ENCODE results near the gene GGCT. TPM values are rescaled to one million over a fixed set of nuclear protein-coding genes. Genes with fewer than 3 reads are reported as not detected.

GGCT gene
- total RNA-seq, 5 donors from 2014 or later (not counting 1 experiment from before 2014, with no cell fraction given) = 7.4 to 14.1 (median 12.5) TPM

GRCh38 chr7:30472081-30472783 is 32.4 kb downstream of the GGCT start:
- H3K27ac ChIP-seq (ENCODE audit: low read length) = no peak overlapping the region
- ATAC-seq (replicated peaks in 1 of 4) (peak in 3 of 4 experiments; percentile 51 to 54 (median 52)), DNase-seq (no peak)
- CTCF ChIA-PET = interaction anchor here in 1 of 2 donors (0.7 kb wide), 1 partner anchor 35 kb away, joined by 3 read pairs; no protein-coding TSS in a partner anchor
- Mint-ChIP-seq H3K27me3 (no peaks in the 10 kb centered on the region), H3K36me3 (peaks cover 41% of the 10 kb centered on the region), H3K4me1 (peaks cover 90 to 94% (median 94%) of the 10 kb centered on the region in 3 donors), H3K9me3 (no peaks in the 10 kb centered on the region), H3K27ac (no peak overlapping the region), H3K4me3 (no peak overlapping the region)
- peaks cover 4% of the 10 kb centered on the region in 2 donors for H3K36me3 ChIP-seq (ENCODE audit: control insufficient read depth in 2 of 2, extremely low read depth in 1 of 2, insufficient read depth in 1 of 2, low read length in 1 of 2)
- H3K9me3 ChIP-seq = no peaks in the 10 kb centered on the region
- H3K4me1 ChIP-seq (ENCODE audit: control insufficient read depth in 1 of 2, extremely low read depth in 1 of 2, insufficient read depth in 2 of 2, low read length in 2 of 2) = peaks cover 16 to 25% of the 10 kb centered on the region in 2 experiments
- 89% methylated on average over 1 of the region's 4 CpGs for WGBS (ENCODE audit: insufficient coverage)
- no peaks in the 10 kb centered on the region for H3K27me3 ChIP-seq (replicated peaks in 1 of 2; ENCODE audit: control insufficient read depth in 2 of 2, extremely low read depth in 1 of 2, insufficient read depth in 2 of 2, low read length in 1 of 2)
- no peak overlapping the region for H3K4me3 ChIP-seq (ENCODE audit: control insufficient read depth in 1 of 2, extremely low read depth in 1 of 2, low read length in 1 of 2)
- POLR2A ChIA-PET = no interaction called here

- Histone ChIP-seq H3K9me3 (no peaks in the 10 kb centered on the region), H3K36me3 (ENCODE audit: control insufficient read depth in 2 of 2, extremely low read depth in 1 of 2, insufficient read depth in 1 of 2, low read length in 1 of 2) (peaks cover 0 to 4% of the 10 kb centered on the region in 2 donors), H3K27ac (ENCODE audit: low read length) (no peak overlapping the region), H3K4me1 (ENCODE audit: control insufficient read depth in 1 of 2, extremely low read depth in 1 of 2, insufficient read depth in 2 of 2, low read length in 2 of 2) (peaks cover 13 to 23% of the 10 kb centered on the region in 2 experiments), H3K27me3 (replicated peaks in 1 of 2; ENCODE audit: control insufficient read depth in 2 of 2, extremely low read depth in 1 of 2, insufficient read depth in 2 of 2, low read length in 1 of 2) (no peaks in the 10 kb centered on the region), H3K4me3 (ENCODE audit: control insufficient read depth in 1 of 2, extremely low read depth in 1 of 2, low read length in 1 of 2) (no peak overlapping the region)
- ChIA-PET POLR2A (no interaction called here), CTCF (no interaction called here)
- no peaks in the 10 kb centered on the region for H3K27me3 Mint-ChIP-seq
- peak overlapping the region in 1 of 2 donors; percentile 67 for H3K27ac Mint-ChIP-seq
- DNase-seq (no peak), ATAC-seq (replicated peaks in 1 of 4) (peak in 1 of 4 experiments; percentile 41)
- H3K4me1 Mint-ChIP-seq = peaks cover 85 to 88% (median 86%) of the 10 kb centered on the region in 3 donors
- 73% methylated on average over 2 of the region's 2 CpGs for WGBS (ENCODE audit: insufficient coverage)
- H3K36me3 Mint-ChIP-seq = peaks cover 38% of the 10 kb centered on the region
- no peaks in the 10 kb centered on the region for H3K9me3 Mint-ChIP-seq
- H3K4me3 Mint-ChIP-seq = peak overlapping the region in 1 of 3 donors; percentile 27
Measured at GRCh38 chr7:30471205-30471604, 33.4 kb downstream of the GGCT start.

- 80% methylated on average over 1 of the region's 6 CpGs for WGBS (ENCODE audit: insufficient coverage)
- no peaks in the 10 kb centered on the region for H3K27me3 Mint-ChIP-seq
- H3K27ac ChIP-seq (ENCODE audit: low read length) = no peak overlapping the region
- no peak for DNase-seq
- H3K4me1 Mint-ChIP-seq = peaks cover 85 to 88% (median 85%) of the 10 kb centered on the region in 3 donors
- peak overlapping the region in 1 of 3 donors; percentile 27 for H3K4me3 Mint-ChIP-seq
- H3K27ac Mint-ChIP-seq = peak overlapping the region in 1 of 2 donors; percentile 67
- peaks cover 35% of the 10 kb centered on the region for H3K36me3 Mint-ChIP-seq
- CTCF ChIA-PET = no interaction called here
- no peak for ATAC-seq (replicated peaks in 1 of 4)
- H3K27me3 ChIP-seq (replicated peaks in 1 of 2; ENCODE audit: control insufficient read depth in 2 of 2, extremely low read depth in 1 of 2, insufficient read depth in 2 of 2, low read length in 1 of 2) = no peaks in the 10 kb centered on the region
- peaks cover 0 to 4% of the 10 kb centered on the region in 2 donors for H3K36me3 ChIP-seq (ENCODE audit: control insufficient read depth in 2 of 2, extremely low read depth in 1 of 2, insufficient read depth in 1 of 2, low read length in 1 of 2)
- peaks cover 11 to 24% of the 10 kb centered on the region in 2 experiments for H3K4me1 ChIP-seq (ENCODE audit: control insufficient read depth in 1 of 2, extremely low read depth in 1 of 2, insufficient read depth in 2 of 2, low read length in 2 of 2)
- H3K4me3 ChIP-seq (ENCODE audit: control insufficient read depth in 1 of 2, extremely low read depth in 1 of 2, low read length in 1 of 2) = no peak overlapping the region
- no peaks in the 10 kb centered on the region for H3K9me3 Mint-ChIP-seq
- POLR2A ChIA-PET = no interaction called here
- no peaks in the 10 kb centered on the region for H3K9me3 ChIP-seq
Measured at GRCh38 chr7:30470771-30471170, 33.9 kb downstream of the GGCT start.

GRCh38 chr7:30470163-30470770 is 34.4 kb downstream of the GGCT start:
- no peaks in the 10 kb centered on the region for H3K27me3 Mint-ChIP-seq
- no peaks in the 10 kb centered on the region for H3K9me3 Mint-ChIP-seq
- no peak overlapping the region for H3K27ac Mint-ChIP-seq
- CTCF ChIA-PET = no interaction called here
- H3K27me3 ChIP-seq (replicated peaks in 1 of 2; ENCODE audit: control insufficient read depth in 2 of 2, extremely low read depth in 1 of 2, insufficient read depth in 2 of 2, low read length in 1 of 2) = no peaks in the 10 kb centered on the region
- WGBS (ENCODE audit: insufficient coverage) = 98% methylated on average over 13 of the region's 14 CpGs
- DNase-seq (no peak), ATAC-seq (replicated peaks in 1 of 4) (no peak)
- peaks cover 85 to 88% (median 86%) of the 10 kb centered on the region in 3 donors for H3K4me1 Mint-ChIP-seq
- peaks cover 11 to 25% of the 10 kb centered on the region in 2 experiments for H3K4me1 ChIP-seq (ENCODE audit: control insufficient read depth in 1 of 2, extremely low read depth in 1 of 2, insufficient read depth in 2 of 2, low read length in 2 of 2)
- H3K9me3 ChIP-seq = no peaks in the 10 kb centered on the region
- no peak overlapping the region for H3K4me3 Mint-ChIP-seq
- POLR2A ChIA-PET = no interaction called here
- H3K4me3 ChIP-seq (ENCODE audit: control insufficient read depth in 1 of 2, extremely low read depth in 1 of 2, low read length in 1 of 2) = no peak overlapping the region
- no peak overlapping the region for H3K27ac ChIP-seq (ENCODE audit: low read length)
- peaks cover 35% of the 10 kb centered on the region for H3K36me3 Mint-ChIP-seq
- peaks cover 0 to 4% of the 10 kb centered on the region in 2 donors for H3K36me3 ChIP-seq (ENCODE audit: control insufficient read depth in 2 of 2, extremely low read depth in 1 of 2, insufficient read depth in 1 of 2, low read length in 1 of 2)

- ChIA-PET POLR2A (interaction anchor here in 1 of 2 donors (0.6 kb wide), 1 partner anchor 12 kb away, joined by 3 read pairs; no protein-coding TSS in a partner anchor), CTCF (no interaction called here)
- H3K27me3 ChIP-seq (replicated peaks in 1 of 2; ENCODE audit: control insufficient read depth in 2 of 2, extremely low read depth in 1 of 2, insufficient read depth in 2 of 2, low read length in 1 of 2) = no peaks in the 10 kb centered on the region
- Mint-ChIP-seq H3K4me3 (no peak overlapping the region), H3K27me3 (no peaks in the 10 kb centered on the region), H3K27ac (no peak overlapping the region), H3K4me1 (peaks cover 84 to 88% (median 86%) of the 10 kb centered on the region in 3 donors), H3K36me3 (peaks cover 30% of the 10 kb centered on the region), H3K9me3 (no peaks in the 10 kb centered on the region)
- no peak overlapping the region for H3K4me3 ChIP-seq (ENCODE audit: control insufficient read depth in 1 of 2, extremely low read depth in 1 of 2, low read length in 1 of 2)
- no peak for ATAC-seq (replicated peaks in 1 of 4)
- no peak overlapping the region for H3K27ac ChIP-seq (ENCODE audit: low read length)
- WGBS (ENCODE audit: insufficient coverage) = 93% methylated on average over 5 of the region's 5 CpGs
- no peaks in the 10 kb centered on the region for H3K9me3 ChIP-seq
- no peak for DNase-seq
- peaks cover 0 to 4% of the 10 kb centered on the region in 2 donors for H3K36me3 ChIP-seq (ENCODE audit: control insufficient read depth in 2 of 2, extremely low read depth in 1 of 2, insufficient read depth in 1 of 2, low read length in 1 of 2)
- peaks cover 11 to 25% of the 10 kb centered on the region in 2 experiments for H3K4me1 ChIP-seq (ENCODE audit: control insufficient read depth in 1 of 2, extremely low read depth in 1 of 2, insufficient read depth in 2 of 2, low read length in 2 of 2)
Measured at GRCh38 chr7:30469303-30469702, 35.3 kb downstream of the GGCT start.

- ATAC-seq (replicated peaks in 1 of 4) = no peak
- H3K27ac Mint-ChIP-seq = no peak overlapping the region
- no peak overlapping the region for H3K4me3 Mint-ChIP-seq
- Histone ChIP-seq H3K4me3 (ENCODE audit: control insufficient read depth in 1 of 2, extremely low read depth in 1 of 2, low read length in 1 of 2) (no peak overlapping the region), H3K9me3 (no peaks in the 10 kb centered on the region), H3K4me1 (ENCODE audit: control insufficient read depth in 1 of 2, extremely low read depth in 1 of 2, insufficient read depth in 2 of 2, low read length in 2 of 2) (peaks cover 11 to 25% of the 10 kb centered on the region in 2 experiments), H3K27me3 (replicated peaks in 1 of 2; ENCODE audit: control insufficient read depth in 2 of 2, extremely low read depth in 1 of 2, insufficient read depth in 2 of 2, low read length in 1 of 2) (no peaks in the 10 kb centered on the region), H3K36me3 (ENCODE audit: control insufficient read depth in 2 of 2, extremely low read depth in 1 of 2, insufficient read depth in 1 of 2, low read length in 1 of 2) (peaks cover 0 to 4% of the 10 kb centered on the region in 2 donors), H3K27ac (ENCODE audit: low read length) (no peak overlapping the region)
- H3K27me3 Mint-ChIP-seq = no peaks in the 10 kb centered on the region
- H3K4me1 Mint-ChIP-seq = peaks cover 81 to 83% (median 83%) of the 10 kb centered on the region in 3 donors
- DNase-seq = no peak
- CTCF ChIA-PET = no interaction called here
- no peaks in the 10 kb centered on the region for H3K9me3 Mint-ChIP-seq
- WGBS (ENCODE audit: insufficient coverage) = 100% methylated on average over 2 of the region's 4 CpGs
- POLR2A ChIA-PET = interaction anchor here in 1 of 2 donors (0.6 kb wide), 1 partner anchor 12 kb away, joined by 3 read pairs; no protein-coding TSS in a partner anchor
- peaks cover 26% of the 10 kb centered on the region for H3K36me3 Mint-ChIP-seq
Measured at GRCh38 chr7:30468791-30469190, 35.8 kb downstream of the GGCT start.
